GM23338 (cell line): Measurements from ENCODE around the gene GRID2. TPM values are rescaled to one million over a fixed set of nuclear protein-coding genes. Genes with fewer than 3 reads are reported as not detected.

Experiments
- ATAC-seq: fragments of 200-7000 bp; cut with Tn5 transposase; 3 replicates; pipeline ENCODE4 v1.9.1; 2020
- DNase-seq: peaks from one replicate; pipeline ENCODE4 v3.0.0-alpha.2; 2015; ENCODE audit warnings: low spot score
- H2AFZ ChIP-seq: fragments of 200-600 bp; sonication (generic); 2 replicates; pipeline ENCODE4 v1.8.0; 2016; ENCODE audit warnings: antibody characterized with exemption, mild to moderate bottlenecking, moderate library complexity
- H3F3A ChIP-seq: fragments of 200-600 bp; sonication (generic); replicated peaks from 2 replicates; pipeline ENCODE4 v1.8.0; 2017; ENCODE audit warnings: antibody characterized with exemption, mixed run types, low read depth
- H3K27ac ChIP-seq: fragments of 200-600 bp; sonication (generic); 2 replicates; pipeline ENCODE4 v1.6.1; 2016; ENCODE audit warnings: low read depth
- H3K27me3 ChIP-seq: fragments of 200-600 bp; sonication (generic); 2 replicates; pipeline ENCODE4 v1.8.0; 2016; ENCODE audit warnings: mild to moderate bottlenecking, mixed run types, moderate library complexity; ENCODE audit not compliant: insufficient read depth
- H3K36me3 ChIP-seq: fragments of 200-600 bp; sonication (generic); 2 replicates; pipeline ENCODE4 v1.8.0; 2016; ENCODE audit warnings: mild to moderate bottlenecking; ENCODE audit not compliant: insufficient read depth
- H3K4me1 ChIP-seq: fragments of 200-600 bp; sonication (generic); 2 replicates; pipeline ENCODE4 v1.8.0; 2016; ENCODE audit warnings: mild to moderate bottlenecking, moderate library complexity; ENCODE audit not compliant: insufficient read depth
- H3K4me2 ChIP-seq: fragments of 200-600 bp; sonication (generic); 2 replicates; pipeline ENCODE4 v1.7.1; 2017; ENCODE audit warnings: mixed run types
- H3K4me3 ChIP-seq: fragments of 200-600 bp; sonication (generic); 2 replicates; pipeline ENCODE4 v1.6.1; 2016; ENCODE audit warnings: mixed run types
- H3K79me2 ChIP-seq: fragments of 200-600 bp; sonication (generic); replicated peaks from 2 replicates; pipeline ENCODE4 v1.8.0; 2017; ENCODE audit warnings: mild to moderate bottlenecking; ENCODE audit not compliant: insufficient read depth
- H3K9me2 ChIP-seq: fragments of 200-600 bp; sonication (generic); 2 replicates; pipeline ENCODE4 v1.8.0; 2017; ENCODE audit not compliant: insufficient read depth
- H4K20me1 ChIP-seq: fragments of 200-600 bp; sonication (generic); replicated peaks from 2 replicates; pipeline ENCODE4 v1.8.0; 2017; ENCODE audit warnings: mild to moderate bottlenecking; ENCODE audit not compliant: insufficient read depth
- H3K27ac Mint-ChIP-seq: 2 replicates; pipeline ENCODE4 v1.8.0; 2020; ENCODE audit warnings: inconsistent platforms, mild to moderate bottlenecking, moderate library complexity, mixed read lengths
- H3K27me3 Mint-ChIP-seq: 3 replicates; pipeline ENCODE4 v1.8.0; 2022; ENCODE audit warnings: low read depth, mild to moderate bottlenecking, moderate library complexity, mixed read lengths, inconsistent platforms; ENCODE audit not compliant: insufficient read depth, poor library complexity
- H3K36me3 Mint-ChIP-seq: 3 replicates; pipeline ENCODE4 v1.8.0; 2021; ENCODE audit warnings: low read depth, mild to moderate bottlenecking, inconsistent platforms, moderate library complexity, mixed read lengths
- H3K4me1 Mint-ChIP-seq: 3 replicates; pipeline ENCODE4 v1.8.0; 2020; ENCODE audit warnings: mild to moderate bottlenecking, inconsistent platforms, mixed read lengths
- H3K4me3 Mint-ChIP-seq: 3 replicates; pipeline ENCODE4 v1.8.0; 2021; ENCODE audit warnings: moderate library complexity, mild to moderate bottlenecking, inconsistent platforms, mixed read lengths
- H3K9me3 Mint-ChIP-seq: 3 replicates; pipeline ENCODE4 v1.8.0; 2020; ENCODE audit warnings: moderate library complexity, mild to moderate bottlenecking, inconsistent platforms, mixed read lengths
- CREB1 ChIP-seq: fragments of 250-450 bp; sonication (Bioruptor Pico); IDR thresholded peaks from 2 replicates; pipeline ENCODE4 v1.5.0; 2020; ENCODE audit warnings: low read depth, mild to moderate bottlenecking, moderate library complexity
- CTCF ChIP-seq, 2 experiments: fragments of 200-600 bp in 1 of 2; sonication (generic) in 1 of 2; conservative IDR thresholded peaks; 2 replicates each; pipeline versions ENCODE4 v1.5.1 to v1.6.1; 2016 to 2017; ENCODE audit warnings: antibody characterized with exemption in 2 of 2, low read depth in 2 of 2, mild to moderate bottlenecking in 2 of 2, moderate library complexity in 1 of 2
- ETS1 ChIP-seq: IDR thresholded peaks from 2 replicates; pipeline ENCODE4 v1.6.1; 2016; ENCODE audit warnings: antibody characterized with exemption
- EZH2 ChIP-seq: fragments of 200-600 bp; sonication (generic); IDR thresholded peaks from one replicate; pipeline ENCODE4 v1.8.0; 2017; ENCODE audit warnings: antibody characterized with exemption, mild to moderate bottlenecking, low read depth; ENCODE audit not compliant: unreplicated experiment
- EZH2phosphoT487 ChIP-seq: fragments of 200-600 bp; sonication (generic); IDR thresholded peaks from one replicate; pipeline ENCODE4 v1.8.1; 2018; ENCODE audit warnings: antibody characterized with exemption; ENCODE audit not compliant: unreplicated experiment
- JUNB ChIP-seq: IDR thresholded peaks from one replicate; pipeline ENCODE4 v1.6.1; 2016; ENCODE audit warnings: antibody characterized with exemption; ENCODE audit not compliant: unreplicated experiment
- NANOG ChIP-seq: IDR thresholded peaks from 2 replicates; pipeline ENCODE4 v1.6.1; 2016; ENCODE audit warnings: antibody characterized with exemption, borderline replicate concordance
- POLR2AphosphoS5 ChIP-seq: IDR thresholded peaks from 2 replicates; pipeline ENCODE4 v1.6.1; 2016; ENCODE audit warnings: antibody characterized with exemption, low read depth
- STAT1 ChIP-seq: IDR thresholded peaks from one replicate; pipeline ENCODE4 v1.6.1; 2016; ENCODE audit warnings: antibody characterized with exemption; ENCODE audit not compliant: unreplicated experiment
- ZNF114 ChIP-seq: fragments of 250-450 bp; sonication (Bioruptor Pico); IDR thresholded peaks from 2 replicates; pipeline ENCODE4 v1.5.0; 2020; ENCODE audit warnings: mild to moderate bottlenecking, moderate library complexity
- ZNF331 ChIP-seq: fragments of 250-450 bp; sonication (Bioruptor Pico); IDR thresholded peaks from 2 replicates; pipeline ENCODE4 v1.5.0; 2020; ENCODE audit warnings: low read depth, mild to moderate bottlenecking, moderate library complexity
- ZNF462 ChIP-seq: fragments of 250-450 bp; sonication (Bioruptor Pico); IDR thresholded peaks from 2 replicates; pipeline ENCODE4 v1.5.0; 2020; ENCODE audit warnings: mild to moderate bottlenecking, moderate library complexity
- polyA plus RNA-seq: library from polyadenylated mRNA; unstranded; fragments of >200 nt; fragmentation: Nextera tagmentation; extraction: Ambion mirVana; gene quantifications from 2 replicates; pipeline ENCODE4 v1.2.1, GENCODE V29; 2016
- total RNA-seq: library from RNA; depleted of rRNA; stranded (reverse); fragments of >200 nt; shearing (Covaris generic); gene quantifications from 2 replicates; pipeline ENCODE4 v1.2.3, GENCODE V29; 2014

GRID2 gene
- total and polyA plus RNA-seq, 2 experiments from 2014 or later: 19.9 to 65.4 TPM

- Histone ChIP-seq H3K27ac (no peak overlapping the region), H3K27me3 (no peaks in the 10 kb centered on the region; the same call in 1 of the 2 replicates), H3K4me2 (peak overlapping the region; percentile 46), H2AFZ (no peak overlapping the region), H3K79me2 (peaks cover 39% of the 10 kb centered on the region), H3K36me3 (no peaks in the 10 kb centered on the region), H3F3A (no peaks in the 10 kb centered on the region), H3K4me3 (no peak overlapping the region), H3K4me1 (peaks cover 36% of the 10 kb centered on the region), H4K20me1 (no peaks in the 10 kb centered on the region), H3K9me2 (peaks cover 5% of the 10 kb centered on the region; the same call in 1 of the 2 replicates)
- TF ChIP-seq EZH2phosphoT487: no peak
- TF ChIP-seq ZNF331: no peak
- TF ChIP-seq CREB1 (CRISPR knock-in tag): no peak
- no peak for TF ChIP-seq POLR2AphosphoS5
- no peak for TF ChIP-seq CTCF (conservative IDR thresholded peaks at IDR 0.05; ENCODE audit: low read depth in 2 of 2)
- TF ChIP-seq JUNB: no peak
- Mint-ChIP-seq H3K4me1 (peaks cover 34% of the 10 kb centered on the region), H3K4me3 (peak overlapping the region; percentile 23; the same call in 2 of the 3 replicates), H3K9me3 (no peaks in the 10 kb centered on the region), H3K36me3 (no peaks in the 10 kb centered on the region), H3K27me3 (no peaks in the 10 kb centered on the region), H3K27ac (no peak overlapping the region)
- DNase-seq: peak; percentile 66
- ATAC-seq: peak; percentile 97
Measured at GRCh38 chr4:92421920-92422319, 118.2 kb downstream of the GRID2 start.

GRCh38 chr4:92433272-92433758 lies 129.5 kb downstream of the GRID2 start:
- H3K4me3 Mint-ChIP-seq: peak overlapping the region; percentile 40; the same call in 2 of the 3 replicates
- H3K9me3 Mint-ChIP-seq: peaks cover 49% of the 10 kb centered on the region
- Histone ChIP-seq H3K9me2 (no peaks in the 10 kb centered on the region), H3K4me2 (peak overlapping the region; percentile 3), H3K27me3 (no peaks in the 10 kb centered on the region), H3K4me3 (no peak overlapping the region), H4K20me1 (no peaks in the 10 kb centered on the region), H3K4me1 (peaks cover 62% of the 10 kb centered on the region), H3K27ac (peak overlapping the region; percentile 87), H3K36me3 (peaks cover 9% of the 10 kb centered on the region; the same call in 1 of the 2 replicates), H2AFZ (no peak overlapping the region), H3F3A (no peaks in the 10 kb centered on the region), H3K79me2 (peaks cover 73% of the 10 kb centered on the region)
- H3K27ac Mint-ChIP-seq: peak overlapping the region; percentile 94
- peaks cover 14% of the 10 kb centered on the region for H3K27me3 Mint-ChIP-seq
- peaks cover 73% of the 10 kb centered on the region for H3K36me3 Mint-ChIP-seq
- DNase-seq (peak; percentile 79), ATAC-seq (peak; percentile 91)
- H3K4me1 Mint-ChIP-seq: peaks cover 58% of the 10 kb centered on the region
- TF ChIP-seq POLR2AphosphoS5 (peak; percentile 55), ZNF114 (CRISPR knock-in tag) (peak; percentile 78; the same call in 1 of the 2 replicates), CREB1 (CRISPR knock-in tag) (0 out of 2 replicates have a peak, but pooled peaks have one; percentile 27), STAT1 (no peak), ETS1 (no peak; the same call in 1 of the 2 replicates), ZNF462 (CRISPR knock-in tag) (peak; percentile 63), JUNB (no peak), EZH2 (no peak), NANOG (peak; percentile 91)
